UCSD-AML1 (cell line): Measurements from ENCODE around the gene ARHGAP6.

Source experiments
- DNase-seq: peaks from one replicate; lab custom pipeline; 2025; ENCODE audit not compliant: unreplicated experiment; lab: John Stamatoyannopoulos, UW

Gene ARHGAP6

GRCh38 chrX:11406109-11406765, 259.5 kb downstream of the ARHGAP6 start:
- no peak for DNase-seq

- DNase-seq: no peak
Observed at GRCh38 chrX:11403631-11404030, 262.1 kb downstream of the ARHGAP6 start.

GRCh38 chrX:11401966-11402365, 263.8 kb downstream of the ARHGAP6 start:
- DNase-seq: no peak

GRCh38 chrX:11399489-11400094, 266.1 kb downstream of the ARHGAP6 start:
- DNase-seq: no peak

GRCh38 chrX:11398785-11399184, 266.9 kb downstream of the ARHGAP6 start:
- DNase-seq: no peak

- no peak for DNase-seq
Observed at GRCh38 chrX:11398139-11398538, 267.6 kb downstream of the ARHGAP6 start.

GRCh38 chrX:11397680-11398079, 268.0 kb downstream of the ARHGAP6 start:
- DNase-seq: no peak

- no peak for DNase-seq
Observed at GRCh38 chrX:11395859-11396258, 269.9 kb downstream of the ARHGAP6 start.

- no peak for DNase-seq
Observed at GRCh38 chrX:11393949-11394654, 271.6 kb downstream of the ARHGAP6 start.

- DNase-seq: no peak
Observed at GRCh38 chrX:11386812-11387211, 278.9 kb downstream of the ARHGAP6 start.

- DNase-seq: no peak
Observed at GRCh38 chrX:11386001-11386523, 279.7 kb downstream of the ARHGAP6 start.

- no peak for DNase-seq
Observed at GRCh38 chrX:11382930-11383329, 282.8 kb downstream of the ARHGAP6 start.

- no peak for DNase-seq
Observed at GRCh38 chrX:11381464-11381863, 284.3 kb downstream of the ARHGAP6 start.

GRCh38 chrX:11380187-11380844, 285.4 kb downstream of the ARHGAP6 start:
- DNase-seq: no peak

- DNase-seq: no peak
Observed at GRCh38 chrX:11376163-11376562, 289.6 kb downstream of the ARHGAP6 start.

- no peak for DNase-seq
Observed at GRCh38 chrX:11375614-11376119, 290.1 kb downstream of the ARHGAP6 start.

- no peak for DNase-seq
Observed at GRCh38 chrX:11374570-11374969, 291.1 kb downstream of the ARHGAP6 start.

- DNase-seq: no peak
Observed at GRCh38 chrX:11371106-11371505, 294.6 kb downstream of the ARHGAP6 start.

GRCh38 chrX:11367609-11368430, 297.9 kb downstream of the ARHGAP6 start:
- DNase-seq: peak; percentile 45

GRCh38 chrX:11366998-11367595, 298.6 kb downstream of the ARHGAP6 start:
- no peak for DNase-seq
